HG03097 (cell line): ENCODE results near the gene AGRN.
"Not testable (repeated sequence)": the region's sequence is repeated elsewhere in the genome, so short reads cannot be mapped to it uniquely, and the experiment has no call there.

Experiments
- ATAC-seq: cut with Tn5 transposase; IDR thresholded peaks from one replicate; pipeline ENCODE4 v1.9.1; 2021; ENCODE audit not compliant: unreplicated experiment, low FRiP score

The AGRN gene

DNA sequence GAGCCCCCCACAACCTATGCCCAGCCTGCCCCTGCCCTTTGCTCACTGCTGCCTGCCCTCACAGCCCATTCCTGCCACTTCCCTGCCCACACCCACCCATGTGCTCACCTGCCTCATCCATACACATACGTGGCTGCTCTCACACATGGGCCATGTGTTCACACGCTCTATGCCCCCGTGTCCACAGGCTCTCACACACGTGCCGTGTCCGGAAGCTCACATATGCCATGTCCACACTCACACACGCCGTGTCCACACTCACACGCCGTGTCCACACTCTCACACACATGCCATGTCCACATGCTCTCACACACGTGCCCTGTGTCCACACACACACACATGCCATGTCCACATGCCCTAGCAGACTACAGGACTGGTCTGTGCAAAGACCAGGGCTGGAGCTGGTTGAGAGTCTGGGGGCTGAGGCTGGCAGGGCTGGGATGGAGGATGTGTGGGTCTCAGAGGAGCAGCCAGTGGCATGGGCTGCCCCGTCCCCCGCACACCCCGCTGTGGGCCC is 54.8 kb downstream of the AGRN start:
- ATAC-seq, result no peak

- no peak for ATAC-seq
Measured at GRCh38 chr1:1075148-1075935, 55.4 kb downstream of the AGRN start.

DNA sequence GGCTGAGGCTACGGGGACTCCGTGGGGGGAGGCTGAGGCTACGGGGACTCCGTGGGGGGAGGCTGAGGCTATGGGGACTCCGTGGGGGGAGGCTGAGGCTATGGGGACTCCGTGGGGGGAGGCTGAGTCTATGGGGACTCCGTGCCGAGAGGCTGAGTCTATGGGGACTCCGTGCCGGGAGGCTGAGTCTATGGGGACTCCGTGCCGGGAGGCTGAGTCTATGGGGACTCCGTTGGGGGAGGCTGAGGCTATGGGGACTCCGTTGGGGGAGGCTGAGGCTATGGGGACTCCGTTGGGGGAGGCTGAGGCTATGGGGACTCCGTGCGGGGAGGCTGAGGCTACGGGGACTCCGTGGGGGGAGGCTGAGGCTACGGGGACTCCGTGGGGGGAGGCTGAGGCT is 57.5 kb downstream of the AGRN start:
- not testable (repeated sequence) for ATAC-seq

GRCh38 chr1:1079408-1080121 is 59.6 kb downstream of the AGRN start:
- ATAC-seq, result no peak

DNA sequence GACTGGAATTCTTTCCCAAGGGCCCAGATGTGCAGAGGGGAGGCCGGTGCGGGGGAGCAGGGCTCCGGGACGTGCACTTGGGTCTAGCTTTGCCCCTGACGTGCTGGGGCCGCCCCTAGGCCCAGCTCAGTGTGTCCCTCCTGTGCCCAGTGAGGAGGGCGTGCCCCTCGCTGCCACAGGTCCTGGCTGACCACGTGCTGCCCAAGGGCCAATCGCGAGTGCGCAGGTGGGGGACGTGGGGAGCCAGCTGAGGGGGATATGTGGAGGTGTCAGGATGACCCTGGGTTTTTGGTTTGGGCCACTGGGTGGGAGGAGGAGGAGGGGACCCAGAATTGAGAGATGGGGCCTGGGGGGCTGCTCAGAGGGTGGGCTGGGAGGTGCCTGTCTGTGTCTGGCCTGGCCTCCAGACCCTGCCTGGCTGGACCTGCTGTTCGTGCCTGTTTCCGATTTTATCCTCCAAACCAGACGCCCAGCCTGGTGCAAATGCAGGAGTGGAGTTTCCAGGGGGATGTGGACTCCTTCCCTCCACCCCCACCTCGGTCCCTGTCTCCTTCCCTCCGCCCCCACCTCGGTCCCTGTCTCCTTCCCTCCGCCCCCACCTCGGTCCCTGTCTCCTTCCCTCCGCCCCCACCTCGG is 60.3 kb downstream of the AGRN start:
- ATAC-seq, result no peak

DNA sequence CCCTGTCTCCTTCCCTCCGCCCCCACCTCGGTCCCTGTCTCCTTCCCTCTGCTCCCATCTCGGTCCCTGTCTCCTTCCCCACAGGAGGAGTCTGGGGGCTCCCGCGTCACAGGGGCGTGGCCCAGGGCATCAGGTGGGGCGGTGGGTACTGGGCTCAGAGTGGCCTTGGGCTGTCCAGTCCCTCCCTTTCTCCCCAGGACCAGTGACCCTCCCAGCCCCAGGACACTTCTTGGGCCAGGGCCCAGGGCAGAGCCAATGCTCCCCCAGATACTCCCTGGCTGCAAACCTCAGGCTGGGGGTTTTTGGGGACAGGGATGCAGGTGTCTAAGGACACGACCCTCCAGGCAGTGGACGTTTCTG is 61.0 kb downstream of the AGRN start:
- ATAC-seq, result no peak

DNA sequence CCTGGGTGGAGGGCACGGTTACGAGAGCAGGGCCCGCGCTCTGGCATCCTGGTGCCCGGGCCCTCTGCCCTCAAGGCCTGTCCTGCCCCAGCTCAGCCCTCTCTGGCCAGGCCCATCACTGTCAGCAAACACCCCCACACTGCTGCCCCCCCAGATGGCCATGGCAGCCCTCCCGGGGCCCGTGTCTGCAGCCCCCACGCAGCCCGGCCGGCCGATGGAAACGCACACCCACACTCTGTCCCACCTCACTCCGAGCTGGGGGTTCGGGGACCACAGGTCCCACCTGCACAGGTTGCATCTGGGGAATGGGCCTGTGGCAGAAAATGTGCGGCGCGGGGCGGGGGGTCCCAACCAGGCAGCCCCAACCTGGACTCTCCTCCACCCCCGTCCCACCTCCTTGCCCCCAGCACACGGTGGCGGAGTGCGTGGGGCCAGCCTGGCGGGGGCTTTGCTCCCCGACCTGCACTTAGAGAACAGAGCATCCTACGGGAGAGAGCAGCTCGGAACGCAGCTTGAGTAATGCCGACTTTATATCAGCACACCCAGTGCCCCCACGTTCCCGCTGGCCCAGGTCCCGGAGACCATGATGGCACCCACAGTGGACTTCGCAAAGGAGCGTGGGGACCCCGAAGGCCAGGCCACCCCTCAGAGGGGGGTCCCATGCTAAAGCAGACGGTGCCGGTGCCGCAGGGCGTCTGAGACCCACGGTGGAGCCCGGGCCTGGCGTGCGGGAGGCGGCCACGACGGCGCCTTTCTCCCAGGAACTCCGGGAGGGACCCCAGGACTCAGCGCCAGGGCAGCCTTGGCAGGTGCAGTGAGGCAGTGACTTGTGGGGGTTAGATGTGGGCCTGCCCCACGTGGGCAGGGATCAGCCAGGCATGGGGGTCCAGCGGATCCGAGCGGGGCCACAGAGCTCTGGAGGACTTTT is 61.7 kb downstream of the AGRN start:
- no peak for ATAC-seq

GRCh38 chr1:1082239-1082775 is 62.4 kb downstream of the AGRN start:
- no peak for ATAC-seq

- no peak for ATAC-seq
Measured at GRCh38 chr1:1082776-1083415, 63.0 kb downstream of the AGRN start.

DNA sequence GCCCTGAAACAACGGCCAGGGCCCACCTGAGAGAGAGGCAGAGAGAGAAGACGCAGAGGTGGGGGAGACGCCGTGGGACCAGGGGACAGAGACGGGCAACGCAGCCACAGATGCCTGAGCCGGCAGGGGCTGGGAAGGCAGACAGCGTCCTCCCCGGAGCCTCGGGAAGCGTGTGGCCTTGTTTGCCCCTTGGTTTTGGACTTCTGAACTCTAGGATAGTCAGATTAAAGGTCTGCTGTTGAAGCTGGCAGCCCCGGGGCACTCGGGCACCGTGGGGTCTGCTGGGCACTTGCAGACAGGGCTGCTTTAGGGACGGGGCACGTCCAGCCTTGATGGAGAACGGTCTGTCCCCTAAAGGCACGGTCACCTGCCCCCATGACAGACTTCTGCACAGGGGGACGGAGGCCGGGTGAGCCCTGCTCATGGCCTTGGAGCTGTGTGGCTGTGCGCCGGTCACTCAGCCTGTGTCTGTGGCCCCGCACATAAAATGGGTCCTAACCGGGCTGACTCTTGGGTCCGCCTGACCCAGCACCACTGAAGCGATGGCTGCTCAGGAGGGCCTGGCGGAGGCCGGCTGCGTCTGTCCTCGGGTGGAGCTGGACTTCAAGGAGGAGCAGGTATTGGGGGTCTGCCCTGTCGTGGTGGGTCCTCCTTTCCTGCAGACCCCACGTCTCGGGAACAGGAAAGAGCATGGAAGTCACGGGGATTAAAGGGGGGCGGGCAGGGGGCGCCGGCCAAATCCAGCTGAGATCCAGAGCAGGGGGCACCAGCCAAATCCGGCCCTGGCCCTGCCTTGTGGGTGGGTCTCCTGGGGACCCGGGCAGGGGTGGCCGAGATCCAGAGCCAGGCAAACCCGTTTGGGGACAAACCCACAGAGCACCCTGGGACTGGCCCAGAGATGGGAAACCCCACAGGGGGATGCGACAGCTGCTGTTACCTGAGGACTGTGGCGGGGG is 63.8 kb downstream of the AGRN start:
- ATAC-seq, result no peak

DNA sequence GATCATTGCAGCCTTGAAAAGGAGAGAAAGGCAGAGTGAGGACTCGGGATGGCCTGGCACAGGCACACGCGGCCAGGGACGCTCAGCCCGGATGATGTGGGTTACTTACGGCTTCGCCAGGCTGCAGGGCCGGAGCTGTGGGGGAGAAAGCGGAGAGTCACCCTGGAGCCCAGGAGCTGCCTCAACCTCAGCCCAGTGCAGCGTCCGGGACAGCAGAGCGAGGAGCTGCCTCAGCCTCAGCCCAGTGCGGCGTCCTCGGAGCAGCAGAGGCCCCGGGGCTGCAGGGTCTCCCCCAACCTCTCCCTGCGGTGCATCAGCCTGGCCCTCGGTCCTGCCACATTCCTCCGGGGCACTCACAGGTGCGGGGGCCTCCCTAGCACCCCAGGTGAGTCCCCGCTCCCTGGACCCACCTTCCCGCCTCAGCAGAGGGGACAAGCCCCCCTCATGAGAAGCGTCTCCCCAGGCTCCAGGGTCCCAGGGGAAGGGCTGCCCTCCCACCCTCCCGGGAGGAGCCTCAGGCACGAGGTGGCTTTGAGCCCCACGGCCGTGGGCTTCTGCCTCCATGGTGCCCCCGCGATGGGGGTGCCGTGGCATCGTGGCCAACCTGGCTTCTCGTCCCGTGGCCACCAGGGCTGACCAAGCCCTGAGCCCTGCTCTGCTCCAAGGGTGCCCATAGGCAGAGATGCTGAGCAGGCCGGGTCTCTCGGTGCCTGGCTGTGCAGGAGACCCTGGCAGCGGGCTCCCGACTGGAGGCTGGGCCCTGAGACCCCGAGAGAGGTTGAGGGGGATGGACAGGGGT is 64.7 kb downstream of the AGRN start:
- ATAC-seq, result no peak

DNA sequence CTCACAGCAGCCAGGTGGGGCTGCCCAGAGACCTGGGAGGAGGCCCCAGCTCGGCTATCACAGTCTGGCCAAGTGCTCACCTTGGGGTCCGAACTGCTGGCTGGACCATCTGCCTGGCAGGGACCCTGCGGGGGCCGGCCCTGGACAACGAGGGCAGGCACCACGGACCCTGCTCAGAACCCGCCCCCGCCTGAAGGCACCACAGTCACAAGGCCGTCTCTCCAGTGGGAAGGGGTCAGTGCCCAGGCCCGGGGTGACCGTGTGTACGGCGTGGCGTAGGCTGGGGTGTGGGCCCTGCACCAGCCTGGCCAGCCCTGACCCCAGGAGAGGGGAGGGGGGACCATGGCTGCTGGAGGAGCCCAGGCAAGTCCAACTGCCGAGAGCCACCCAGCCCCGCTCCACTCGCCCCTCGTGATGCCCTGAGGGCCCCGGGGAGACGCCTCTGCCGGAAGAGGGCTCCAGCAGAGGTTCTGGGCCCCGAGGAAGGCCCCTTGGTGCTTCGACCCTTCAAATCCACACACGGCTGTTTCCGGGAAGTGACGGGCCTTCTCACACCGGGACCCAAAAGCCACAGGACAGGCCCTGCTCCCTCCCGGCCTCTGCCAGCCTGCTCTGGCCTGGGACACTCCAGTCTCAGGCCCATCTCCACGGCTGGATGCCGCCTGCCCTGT is 65.4 kb downstream of the AGRN start:
- ATAC-seq, result no peak

GRCh38 chr1:1085911-1086841 is 66.3 kb downstream of the AGRN start:
- ATAC-seq, result no peak

DNA sequence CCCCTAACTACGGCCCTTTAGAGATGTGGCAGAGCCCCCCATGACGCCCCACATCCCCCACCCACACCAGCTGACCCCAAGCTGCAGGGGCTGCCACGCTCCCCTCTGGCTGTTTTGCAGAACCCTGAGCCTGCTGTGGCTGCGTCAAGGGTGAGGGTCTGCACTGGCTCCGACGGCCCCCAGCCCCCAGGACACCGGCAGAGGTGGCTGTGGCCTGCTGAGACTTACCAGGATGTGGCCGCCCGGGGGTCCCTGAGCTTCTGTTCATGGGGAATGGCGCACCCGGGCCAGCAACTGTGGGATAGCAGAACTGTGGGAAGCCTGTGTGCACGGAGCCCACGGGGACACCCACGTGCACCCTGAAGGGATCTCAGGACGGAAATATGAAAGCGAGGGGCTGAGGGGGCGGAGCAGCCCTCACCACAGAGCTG is 67.0 kb downstream of the AGRN start:
- no peak for ATAC-seq

GRCh38 chr1:1087351-1088028 is 67.6 kb downstream of the AGRN start:
- no peak for ATAC-seq
